HG03442 (cell line): ENCODE data around the gene COL4A1.

Source experiments
- ATAC-seq: cut with Tn5 transposase; IDR thresholded peaks from one replicate; pipeline ENCODE4 v1.9.1; 2021; ENCODE audit warnings: mild to moderate bottlenecking, moderate library complexity; ENCODE audit not compliant: unreplicated experiment

COL4A1 gene

DNA sequence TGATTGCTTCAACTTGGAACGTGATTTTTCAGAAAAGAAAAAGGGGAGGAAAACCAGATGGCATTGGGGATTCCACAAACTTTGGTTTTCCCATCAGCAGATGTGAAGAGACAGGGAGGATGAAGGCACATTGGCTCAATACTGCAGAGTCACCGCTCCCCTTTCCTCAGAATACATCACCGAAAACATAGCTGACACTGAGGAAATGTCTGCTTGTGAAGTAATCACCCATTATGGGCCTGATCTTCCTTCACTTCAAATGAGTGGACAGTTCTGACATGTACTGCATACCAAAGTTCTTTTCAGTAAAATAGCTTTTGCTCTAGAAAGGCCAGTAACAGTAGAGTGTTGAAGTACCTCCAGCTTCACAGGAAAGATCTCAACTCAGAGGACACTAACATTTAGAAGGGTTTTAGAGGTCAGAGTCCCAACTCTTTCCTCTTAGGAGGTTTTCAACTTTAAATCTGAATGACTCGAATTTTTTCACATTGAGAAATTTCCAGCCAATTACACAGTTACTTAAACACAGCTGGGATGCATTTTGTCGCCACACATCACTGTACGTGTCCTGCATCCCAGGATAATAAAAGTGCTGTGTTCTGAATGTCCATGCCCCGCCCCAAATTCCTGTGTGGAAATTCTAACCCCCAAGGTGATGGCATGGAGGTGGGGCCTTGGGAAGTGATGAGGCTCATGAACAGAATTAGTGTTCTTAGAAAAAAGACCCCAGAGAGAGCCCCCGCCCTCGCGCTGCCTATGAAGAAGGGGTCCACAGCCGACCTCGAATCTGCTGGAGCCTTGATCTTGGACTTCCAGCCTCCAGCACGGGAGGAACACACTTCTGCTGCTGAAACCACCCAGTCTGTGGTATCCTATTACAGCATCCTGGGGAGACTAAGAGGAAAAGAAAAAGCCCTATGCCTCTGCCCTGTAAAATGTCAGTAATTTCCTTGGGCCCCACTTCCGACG, 77.7 kb downstream of the COL4A1 start:
- no peak for ATAC-seq

DNA sequence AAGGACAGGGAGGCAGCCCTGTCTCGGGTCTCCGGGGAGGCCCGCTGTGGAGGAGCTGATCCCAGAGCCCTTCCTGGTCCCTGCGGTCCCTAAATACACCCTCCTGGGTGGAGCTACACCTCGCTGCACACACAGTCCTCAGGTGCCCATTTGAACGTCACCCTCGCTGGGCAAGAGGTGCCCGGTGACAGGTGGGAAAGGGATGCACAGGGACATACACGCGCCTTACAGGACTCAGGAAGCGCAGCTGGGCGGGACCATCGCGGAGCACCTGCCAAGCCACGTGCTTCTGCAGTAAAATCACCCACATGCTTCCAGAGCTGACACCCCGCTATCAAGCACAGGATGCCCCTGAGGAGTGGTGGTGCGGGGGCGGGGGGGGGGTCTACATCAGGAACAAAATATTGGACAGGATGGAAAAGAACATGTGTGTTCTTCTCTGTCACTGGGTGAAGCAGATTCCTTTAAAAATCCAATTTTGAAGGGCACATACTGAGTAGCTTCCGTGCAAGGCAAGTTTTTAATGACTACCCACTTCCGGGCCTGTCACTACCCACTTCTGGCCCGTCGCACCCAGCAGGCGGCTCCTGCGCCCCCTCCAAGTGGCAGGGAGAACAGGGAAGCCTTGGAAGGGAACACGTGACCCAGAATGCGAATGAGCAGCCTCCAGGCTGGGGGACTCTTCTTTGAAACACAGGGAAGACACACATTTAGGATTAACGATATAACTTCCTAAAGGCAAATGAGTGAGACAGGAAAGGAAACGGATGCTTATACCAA, 78.9 kb downstream of the COL4A1 start:
- ATAC-seq = no peak

DNA sequence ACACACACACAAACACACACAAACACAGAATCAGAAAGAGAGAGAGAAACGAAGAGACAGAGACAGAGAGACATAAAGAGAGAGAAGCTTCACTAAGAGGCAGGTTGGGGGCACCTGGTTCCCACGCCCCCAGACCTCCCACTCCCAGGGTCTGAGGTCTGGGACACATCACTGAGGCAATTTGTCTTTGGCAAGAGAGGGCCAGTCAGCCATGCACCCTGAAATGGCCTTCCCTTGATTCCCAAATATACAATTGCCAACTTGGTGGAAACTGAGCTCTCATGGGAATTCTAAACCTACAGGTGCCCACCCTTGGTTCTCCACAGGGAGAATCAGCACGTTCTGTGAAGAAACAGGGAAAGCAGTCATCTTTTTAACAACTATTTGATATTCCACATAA, 79.5 kb downstream of the COL4A1 start:
- ATAC-seq = no peak

DNA sequence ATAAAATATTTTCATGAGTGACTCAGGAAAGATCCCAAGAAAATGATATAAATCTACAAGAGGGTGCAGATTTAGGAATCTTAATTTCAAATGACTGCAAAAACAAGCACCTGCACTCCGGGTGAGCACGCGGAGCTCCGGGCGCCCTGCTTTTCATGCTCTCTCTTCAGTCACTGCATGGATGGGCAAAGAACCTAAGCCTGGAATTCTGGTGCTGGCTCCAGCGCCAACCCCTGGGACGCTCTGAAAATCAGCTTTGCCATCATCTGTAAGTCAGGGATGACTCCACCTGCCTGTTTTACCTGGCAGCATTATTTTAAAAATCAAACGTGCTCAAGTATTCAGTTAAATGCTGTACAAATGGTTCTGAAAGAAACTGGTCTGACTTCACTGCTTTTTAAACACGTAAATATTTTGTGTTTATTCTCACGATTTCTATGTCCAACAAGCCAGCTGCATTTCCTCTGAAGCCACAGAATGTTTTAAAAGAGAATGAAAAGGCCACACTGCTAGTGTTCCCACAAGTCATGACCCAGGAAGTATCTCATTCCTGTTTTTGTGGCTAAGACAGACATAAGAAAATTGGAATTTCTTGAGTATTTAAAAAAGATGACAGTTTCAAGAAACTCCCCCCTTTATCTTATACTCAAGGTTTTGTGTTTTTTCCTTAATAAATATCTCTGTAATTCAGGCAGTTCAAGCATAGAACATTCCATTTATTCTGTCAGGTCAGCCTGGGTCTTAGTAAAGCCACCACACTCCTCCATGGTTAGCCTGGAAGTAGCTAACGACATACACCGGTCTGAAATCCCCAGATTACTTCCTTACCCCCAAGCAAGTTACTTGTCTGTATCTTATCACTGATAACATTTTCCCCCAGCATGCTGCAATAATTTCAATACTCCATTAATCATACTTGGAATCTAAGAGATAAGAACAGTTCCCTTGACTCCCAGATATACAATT, 81.1 kb downstream of the COL4A1 start:
- no peak for ATAC-seq

DNA sequence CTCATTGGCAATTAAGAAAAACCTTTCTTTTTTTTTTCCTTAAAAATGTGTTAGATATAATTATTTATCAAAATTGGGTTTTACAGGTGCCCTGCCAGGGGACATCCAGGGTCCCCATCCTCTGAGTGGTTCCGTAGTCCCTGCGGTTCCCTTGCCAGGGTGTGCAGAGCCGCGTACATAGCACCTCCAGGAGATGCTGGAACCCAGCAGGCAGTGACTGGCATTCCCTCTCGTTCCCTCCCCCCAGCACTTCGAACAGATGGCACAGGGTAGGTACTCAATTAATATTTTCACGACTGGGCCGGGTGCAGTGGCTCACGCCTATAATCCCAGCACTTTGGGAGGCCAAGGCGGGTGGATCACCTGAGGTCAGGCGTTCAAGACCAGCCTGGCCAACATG, 82.0 kb downstream of the COL4A1 start:
- no peak for ATAC-seq

DNA sequence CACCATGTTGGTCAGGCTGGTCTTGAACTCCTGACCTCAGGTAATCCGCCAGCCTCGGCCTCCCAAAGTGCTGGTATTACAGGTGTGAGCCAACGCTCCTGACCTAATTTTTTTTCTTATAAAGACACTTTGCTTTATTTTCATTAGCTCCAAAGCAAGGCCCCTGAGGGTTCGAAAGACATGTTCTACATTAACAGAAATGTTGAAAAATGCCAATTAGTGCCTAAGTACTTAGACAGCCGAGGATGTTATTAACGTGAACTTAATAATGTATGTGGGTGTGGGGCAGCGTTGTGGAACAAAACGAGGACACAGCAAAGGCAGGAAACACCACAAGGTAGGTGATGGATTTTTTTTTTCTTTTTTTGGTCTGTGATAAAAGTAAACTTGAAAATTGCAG, 82.4 kb downstream of the COL4A1 start:
- ATAC-seq = no peak

DNA sequence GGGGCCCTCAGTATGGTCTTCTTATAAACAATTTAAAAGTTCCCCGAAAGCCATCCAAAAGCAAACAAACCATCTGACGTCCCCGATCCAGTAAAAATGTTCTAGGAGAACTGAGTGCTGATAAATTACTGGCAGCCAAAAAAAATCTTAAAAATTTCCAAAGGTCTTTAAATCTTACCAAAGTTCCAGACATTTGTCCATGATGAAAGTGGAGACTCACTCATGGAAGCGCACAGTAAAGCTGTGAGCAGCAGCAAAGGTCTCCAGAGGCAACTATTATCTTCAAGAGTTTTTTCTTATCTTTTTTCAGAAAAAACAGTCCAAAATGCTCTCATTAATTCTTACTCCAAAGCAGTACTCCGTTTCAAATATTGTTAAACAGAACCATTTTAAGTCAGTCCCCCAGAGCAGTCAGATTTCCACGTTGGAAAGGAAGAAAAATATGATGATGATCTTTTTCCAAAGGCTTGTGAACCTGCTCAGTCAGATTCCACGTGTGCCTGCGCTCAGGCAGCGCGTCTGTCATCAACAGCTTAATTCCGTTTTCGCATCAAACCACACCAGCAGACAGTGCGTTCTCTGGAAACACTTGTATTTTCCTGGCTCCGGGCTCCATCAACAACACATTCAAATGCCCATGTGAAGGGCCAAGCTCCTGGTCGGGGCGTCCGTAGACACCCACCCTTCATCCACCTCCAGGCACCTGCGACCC, 85.4 kb downstream of the COL4A1 start:
- no peak for ATAC-seq

DNA sequence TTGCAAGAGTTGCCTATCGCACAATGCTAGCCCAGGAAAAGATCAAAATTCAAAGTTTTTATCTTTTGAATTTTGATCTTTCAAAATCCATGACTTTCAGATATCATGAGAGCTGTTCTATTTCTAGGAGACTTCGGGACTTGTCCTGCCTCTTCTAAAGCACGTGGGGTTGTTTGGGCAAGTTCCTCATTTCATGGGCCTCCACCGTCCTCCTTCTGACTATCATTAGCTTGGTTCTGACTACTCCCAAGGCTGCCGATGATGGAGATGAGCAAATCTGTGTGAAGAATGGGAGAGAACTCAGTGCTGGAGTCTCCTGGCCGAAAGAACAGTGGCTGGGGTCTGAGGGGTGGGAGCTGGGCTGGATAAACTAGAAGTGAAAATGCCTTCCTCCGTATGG, 86.5 kb downstream of the COL4A1 start:
- no peak for ATAC-seq

DNA sequence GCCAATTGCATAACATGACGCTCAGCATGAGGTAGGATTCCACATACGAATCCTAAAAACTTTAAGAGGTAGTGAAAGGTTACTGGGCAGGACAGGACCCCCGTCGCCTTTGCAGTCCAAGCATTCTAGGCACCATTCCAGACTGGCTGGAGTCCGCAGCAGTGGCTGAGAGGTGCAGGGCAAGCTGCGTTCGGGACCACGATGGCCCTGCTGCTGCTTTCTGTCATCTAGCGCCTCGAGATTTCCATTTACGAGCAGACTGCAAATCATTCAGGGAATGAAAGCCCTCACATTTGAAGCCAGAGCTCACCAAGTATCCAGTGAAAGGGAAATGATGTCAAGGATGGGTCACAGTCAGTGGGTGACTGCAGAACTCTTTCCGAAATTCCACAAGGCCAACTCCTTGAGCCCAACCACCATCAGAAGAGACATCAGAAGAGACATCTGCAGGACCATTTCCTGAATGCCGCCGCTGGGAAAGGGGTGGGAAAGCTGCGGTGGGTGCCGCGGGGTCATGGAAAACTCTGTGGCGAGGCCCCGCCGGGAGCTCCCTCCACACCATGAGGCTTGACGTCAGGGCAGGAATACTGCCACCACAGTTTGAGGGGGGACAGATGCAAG, 88.3 kb downstream of the COL4A1 start:
- no peak for ATAC-seq

DNA sequence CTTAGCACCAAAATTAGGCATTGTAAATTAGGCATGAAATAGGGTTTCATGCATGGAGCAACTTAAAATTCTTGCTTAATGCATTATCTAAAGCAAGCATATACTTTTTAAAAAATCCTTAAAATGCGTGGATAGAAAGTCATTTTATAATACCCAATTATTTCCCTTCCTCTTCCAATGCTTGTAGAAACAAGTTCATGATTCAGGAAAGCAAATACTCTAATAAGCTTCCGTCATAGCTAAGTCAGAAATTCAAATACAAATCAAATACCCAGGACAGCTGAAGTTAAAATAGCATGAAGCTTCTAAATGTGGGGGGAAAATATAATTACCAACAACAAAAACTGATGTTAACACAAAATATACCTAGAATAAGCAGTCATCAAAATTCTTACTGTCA, 89.1 kb downstream of the COL4A1 start:
- no peak for ATAC-seq

DNA sequence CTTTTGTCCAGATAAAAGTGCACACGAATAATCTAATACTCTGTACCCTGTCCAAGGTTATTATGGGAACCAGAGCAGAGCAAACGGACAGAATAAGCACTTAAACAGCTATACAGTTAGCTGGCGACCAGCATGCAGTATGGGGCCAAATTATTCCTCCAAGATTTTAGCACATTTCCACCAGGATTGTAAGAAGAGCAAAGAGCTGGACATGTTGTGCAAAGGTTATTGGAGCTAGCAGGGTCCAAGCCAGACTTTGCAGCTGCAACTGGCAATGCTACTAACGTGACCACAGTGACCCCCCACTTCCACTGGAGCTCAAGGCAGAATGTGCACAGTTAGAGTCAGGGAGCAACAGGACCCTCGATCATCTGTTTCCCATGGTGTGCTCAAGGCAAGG, 89.9 kb downstream of the COL4A1 start:
- ATAC-seq = no peak

DNA sequence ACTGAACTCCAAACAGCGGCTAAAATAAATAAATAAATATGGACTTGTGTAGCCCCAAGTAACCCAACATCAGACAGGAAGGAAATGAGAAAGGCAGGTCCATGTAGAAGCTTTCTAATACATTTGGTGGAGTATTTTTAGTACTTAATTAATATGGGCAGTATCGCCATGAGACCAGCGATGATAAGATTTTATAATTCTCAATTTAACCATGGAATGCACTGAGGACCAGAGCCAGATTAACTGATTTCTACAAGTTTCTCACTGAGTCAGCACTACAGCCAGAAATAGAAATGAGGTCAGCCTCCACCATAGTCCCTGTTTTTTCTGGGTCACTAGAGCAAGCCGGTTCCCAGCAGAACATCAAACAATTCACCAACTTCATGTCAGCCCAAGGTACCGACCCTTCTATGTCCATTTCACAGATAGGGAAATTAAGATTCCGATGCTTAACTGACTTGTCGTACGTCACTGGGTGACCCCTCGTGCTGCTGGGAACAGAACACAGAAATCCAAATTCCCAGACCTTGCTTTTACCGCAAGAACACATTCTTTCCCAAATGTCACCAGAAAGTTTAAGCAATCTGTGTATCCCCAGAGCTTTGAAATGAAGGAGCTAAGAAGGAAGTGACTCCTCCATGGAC, 90.4 kb downstream of the COL4A1 start:
- ATAC-seq = no peak

DNA sequence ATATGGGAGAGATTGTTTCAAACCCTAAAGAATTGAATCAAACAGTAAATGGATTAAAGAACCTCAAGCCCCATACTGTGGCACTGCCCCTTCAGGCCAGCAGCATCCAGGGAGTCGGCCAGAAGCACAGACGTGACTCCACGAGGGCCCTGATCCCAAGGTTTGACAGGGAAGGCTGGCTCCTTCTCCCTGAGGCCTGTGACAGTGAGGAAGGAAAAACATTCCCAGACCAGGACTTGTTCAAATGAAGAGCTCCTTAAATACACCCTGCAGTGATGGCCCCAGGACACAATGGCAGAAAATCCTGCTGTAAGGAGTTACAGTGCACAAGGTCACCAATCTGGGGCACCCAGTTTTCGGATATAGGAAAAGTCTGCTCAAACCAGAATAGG, 91.0 kb downstream of the COL4A1 start:
- ATAC-seq = no peak

DNA sequence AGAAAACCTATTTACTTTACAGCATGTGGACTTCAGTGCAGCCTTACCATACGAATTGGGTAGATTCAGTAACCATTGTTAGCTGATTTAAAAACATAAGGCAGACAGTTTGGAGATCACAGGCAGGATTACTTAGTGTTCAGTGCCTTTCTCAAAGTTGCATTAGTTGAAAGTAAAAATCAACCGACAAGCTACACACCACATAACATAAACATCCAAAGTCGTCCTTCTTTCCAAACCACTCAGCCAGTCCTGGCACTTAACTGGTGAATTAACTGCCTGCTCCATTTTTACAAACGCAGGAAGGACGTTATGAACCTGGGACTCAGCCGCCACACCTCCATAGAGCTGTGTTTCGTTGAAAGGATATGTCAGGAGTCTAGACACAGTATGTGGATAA, 91.4 kb downstream of the COL4A1 start:
- no peak for ATAC-seq

DNA sequence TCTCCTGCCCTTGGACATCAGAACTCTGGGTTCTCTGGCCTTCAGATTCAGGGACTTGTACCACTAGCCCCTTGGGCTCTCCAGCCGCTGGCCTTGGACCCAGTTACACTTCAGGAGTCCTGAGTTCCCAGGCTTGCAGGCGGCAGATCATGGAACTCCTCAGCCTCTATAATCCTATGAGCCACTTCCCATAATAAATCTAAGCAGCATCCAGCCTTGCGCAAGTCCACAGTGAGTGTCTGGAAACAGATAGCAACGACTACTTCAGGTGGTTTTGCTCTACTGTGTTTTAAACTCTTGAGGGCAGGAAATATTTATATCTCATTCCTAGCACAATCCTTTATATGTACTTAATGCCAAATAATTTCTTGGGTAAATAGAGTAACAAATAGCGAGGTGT, 92.3 kb downstream of the COL4A1 start:
- ATAC-seq = no peak

DNA sequence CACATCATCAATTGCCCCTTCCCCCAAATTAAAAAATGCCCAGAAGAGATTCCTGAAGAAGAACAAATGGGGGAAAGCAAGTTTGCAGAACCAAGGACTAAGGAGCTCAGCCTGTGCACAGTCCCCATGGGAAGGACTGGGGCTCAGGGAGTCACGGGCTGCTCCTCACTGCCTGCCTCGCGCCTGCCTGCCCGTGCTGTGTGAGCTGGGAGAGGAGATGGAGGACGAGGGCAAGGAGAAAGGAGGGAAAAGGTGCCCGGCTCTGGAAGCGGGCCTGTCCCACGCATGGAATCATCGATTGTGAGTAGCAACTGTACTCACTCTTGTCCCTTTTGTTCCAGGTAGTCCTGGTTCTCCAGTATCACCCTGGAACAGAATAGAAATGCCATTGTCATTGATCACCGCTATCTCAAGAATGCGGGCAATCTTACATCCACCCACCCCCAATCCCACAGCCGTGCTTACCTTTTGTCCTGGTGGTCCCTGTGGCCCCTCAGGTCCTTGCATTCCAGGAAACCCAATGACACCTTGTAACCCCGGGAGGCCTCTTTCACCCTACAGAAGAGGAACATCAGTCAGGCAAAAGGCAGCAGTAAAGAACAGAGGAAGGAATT, 93.4 kb downstream of the COL4A1 start:
- no peak for ATAC-seq

DNA sequence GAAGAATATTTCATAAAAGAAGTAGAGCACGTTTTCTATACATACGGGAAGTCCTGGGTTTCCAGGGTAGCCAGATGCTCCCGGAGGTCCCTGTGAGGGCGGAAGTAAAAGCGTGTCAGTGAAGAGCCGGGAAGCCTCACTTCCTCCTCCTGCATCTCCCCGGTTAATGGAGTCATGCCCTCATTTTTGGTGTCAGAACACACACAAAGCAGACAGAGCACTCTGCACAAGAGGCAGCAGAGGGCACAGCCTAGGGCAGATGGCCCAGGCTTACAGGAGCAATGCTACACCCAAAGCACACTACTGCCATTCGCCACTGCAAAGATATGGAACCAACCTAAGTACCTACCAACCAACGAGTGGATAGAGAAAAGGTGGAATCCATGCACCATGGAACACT, 94.4 kb downstream of the COL4A1 start:
- no peak for ATAC-seq

DNA sequence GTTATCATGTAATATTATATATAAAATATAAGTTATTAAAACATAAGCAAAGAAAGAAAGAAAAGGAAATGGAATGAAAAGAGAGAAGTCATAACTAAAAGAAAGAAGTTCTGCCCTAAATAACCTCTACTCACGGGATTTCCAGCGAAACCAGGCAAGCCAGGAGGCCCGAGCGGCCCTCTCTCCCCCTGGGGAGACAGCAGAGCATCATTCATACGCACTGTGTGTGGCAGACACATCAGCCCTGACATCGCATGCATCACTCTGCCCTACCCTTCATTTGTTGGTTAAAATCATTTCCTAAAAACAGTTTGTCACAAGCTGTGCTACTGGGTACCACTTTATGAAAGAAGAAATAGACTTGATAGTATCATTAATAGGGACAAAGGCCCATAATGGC, 95.2 kb downstream of the COL4A1 start:
- ATAC-seq = no peak

DNA sequence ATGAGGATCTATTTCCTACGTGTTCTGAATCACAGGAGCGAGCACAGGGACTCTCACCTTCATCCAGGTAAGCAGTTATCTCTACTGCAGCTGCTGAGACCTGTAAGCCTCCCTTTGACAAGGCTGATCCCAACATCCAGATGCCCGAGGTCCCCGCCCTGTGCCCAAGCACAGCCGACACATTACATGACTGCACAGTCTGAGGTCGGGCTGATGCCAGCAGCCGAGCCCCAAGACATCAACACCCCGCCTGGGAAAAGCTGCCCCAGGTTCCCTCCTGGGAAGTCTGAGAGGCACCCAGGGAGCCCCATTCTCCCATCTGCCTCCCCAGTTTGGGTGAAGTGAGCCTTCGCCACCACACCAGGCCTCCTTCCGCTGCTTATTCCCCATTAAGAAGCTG, 95.9 kb downstream of the COL4A1 start:
- ATAC-seq = no peak
